ENCODE results near the gene ADGRL3.

ADGRL3 gene

DNA sequence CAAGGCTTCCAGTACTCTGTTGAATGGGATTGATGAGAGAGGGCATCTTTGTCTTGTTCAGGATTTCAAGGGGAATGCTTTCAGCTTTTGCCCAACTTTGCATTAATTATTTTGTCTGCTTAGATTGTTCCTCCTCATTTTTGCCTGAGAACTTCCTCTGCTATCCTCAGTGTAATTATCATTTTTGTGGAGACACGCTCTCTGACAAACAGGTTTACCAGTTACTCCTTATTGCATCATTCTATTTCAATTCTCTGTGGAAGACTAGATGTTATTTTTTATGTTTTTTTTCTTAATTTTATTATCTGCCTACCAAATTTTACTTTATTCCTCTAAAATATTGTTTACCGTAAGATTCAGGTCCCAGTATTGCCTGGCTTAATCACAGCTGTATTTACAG is 349.2 kb downstream of the ADGRL3 start:
- H3K4me3 ChIP-seq (ENCODE audit: low read depth, low read length), result no peak overlapping the region
- no peak for TF ChIP-seq CTCF (IDR thresholded peaks at IDR 0.05; ENCODE audit: low read depth, low read length)

GRCh38 chr4:61553557-61554125 is 353.5 kb downstream of the ADGRL3 start:
- TF ChIP-seq CTCF (IDR thresholded peaks at IDR 0.05; ENCODE audit: low read depth, low read length), result no peak
- H3K4me3 ChIP-seq (ENCODE audit: low read depth, low read length), result no peak overlapping the region

GRCh38 chr4:61555789-61556188 is 355.7 kb downstream of the ADGRL3 start:
- TF ChIP-seq CTCF (IDR thresholded peaks at IDR 0.05; ENCODE audit: low read depth, low read length), result no peak
- H3K4me3 ChIP-seq (ENCODE audit: low read depth, low read length), result no peak overlapping the region

- no peak for TF ChIP-seq CTCF (IDR thresholded peaks at IDR 0.05; ENCODE audit: low read depth, low read length)
Measured at GRCh38 chr4:61556277-61556676, 356.2 kb downstream of the ADGRL3 start.

GRCh38 chr4:61559396-61559795 is 359.3 kb downstream of the ADGRL3 start:
- H3K4me3 ChIP-seq (ENCODE audit: low read depth, low read length), result no peak overlapping the region
- TF ChIP-seq CTCF (IDR thresholded peaks at IDR 0.05; ENCODE audit: low read depth, low read length), result no peak

More at GRCh38 chr4:61556277-61556676, 356.2 kb downstream of the ADGRL3 start:
- no peak overlapping the region for H3K4me3 ChIP-seq (ENCODE audit: low read depth, low read length)

DNA sequence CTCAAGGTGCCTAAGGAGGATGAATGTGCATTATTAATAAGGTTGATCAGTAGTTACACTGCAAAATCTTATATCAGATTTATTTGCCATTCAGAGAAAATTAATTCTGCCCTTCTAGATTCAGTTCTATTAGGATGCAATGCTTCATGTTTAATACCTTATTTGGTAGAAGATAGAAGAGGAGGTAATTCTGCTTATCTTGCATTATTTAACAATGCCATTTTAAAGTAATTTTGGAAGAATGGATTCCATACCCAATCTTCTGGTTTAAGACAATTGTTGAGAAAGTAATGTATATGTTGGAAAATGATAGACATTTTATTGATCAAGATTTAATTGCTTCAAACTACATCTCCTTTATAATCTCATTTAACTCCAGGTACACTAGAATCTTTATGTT is 360.9 kb downstream of the ADGRL3 start:
- no peak for TF ChIP-seq CTCF (IDR thresholded peaks at IDR 0.05; ENCODE audit: low read depth, low read length)
- no peak overlapping the region for H3K4me3 ChIP-seq (ENCODE audit: low read depth, low read length)

GRCh38 chr4:61571761-61572559 is 371.8 kb downstream of the ADGRL3 start:
- TF ChIP-seq CTCF (IDR thresholded peaks at IDR 0.05; ENCODE audit: low read depth, low read length), result no peak
- H3K4me3 ChIP-seq (ENCODE audit: low read depth, low read length), result no peak overlapping the region

Measured in WI38 (cell line).